ENCODE measurements around the gene PMCH. TPM values are rescaled to one million over a fixed set of nuclear protein-coding genes. Genes with fewer than 3 reads are reported as not detected.

PMCH gene
- total and polyA plus RNA-seq, 2 of the 8 experiments (the other 6 are each of a cell fraction or from before 2014, with no cell fraction given) = not detected

DNA sequence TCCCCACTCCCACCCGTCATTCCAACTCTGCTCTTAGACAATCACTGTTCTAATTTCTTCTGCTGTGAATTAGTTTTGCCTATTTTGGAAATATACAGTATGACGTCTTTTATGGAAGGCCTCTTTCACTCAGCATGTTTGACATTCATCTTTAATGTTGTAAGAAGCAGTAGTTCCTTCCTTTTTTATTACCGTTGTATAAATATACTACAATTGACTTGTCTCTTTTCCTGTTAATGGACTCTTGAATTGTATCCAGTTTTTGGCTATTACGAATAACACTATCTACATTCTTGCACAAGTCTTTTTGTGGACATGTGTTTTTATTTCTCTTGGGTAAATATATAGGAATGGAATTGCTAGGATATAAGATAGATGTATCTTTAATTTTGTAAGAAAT, 4.9 kb upstream of the PMCH start:
- H2AK5ac ChIP-seq (ENCODE audit: low read depth, low read length) = no peak overlapping the region
- H3K4me1 ChIP-seq (replicated peaks in 1 of 4; ENCODE audit: control insufficient read depth in 3 of 4, insufficient read depth in 4 of 4, low read length in 3 of 4) = no peaks in the 10 kb centered on the region
- no peak overlapping the region for H3K18ac ChIP-seq (ENCODE audit: extremely low read depth, low read length)
- no peaks in the 10 kb centered on the region for H3K79me1 ChIP-seq (ENCODE audit: low read depth, low read length)
- no peak overlapping the region for H3K4me2 ChIP-seq (ENCODE audit: insufficient read depth in 1 of 2, low read depth in 2 of 2, low read length in 2 of 2)
- H3K9me3 ChIP-seq (ENCODE audit: insufficient read depth in 2 of 2, low read depth in 1 of 2, low read length in 1 of 2) = peaks cover under 1 to 3% of the 10 kb centered on the region in 2 experiments; a peak in 3 of 4 replicates
- no peak overlapping the region for H3K4ac ChIP-seq (replicated peaks; ENCODE audit: insufficient read length, low read depth, low read length)
- no peak for FAIRE-seq
- no peak overlapping the region for H4K5ac ChIP-seq (ENCODE audit: insufficient read length, low read depth, low read length)
- no peak overlapping the region for H2BK5ac ChIP-seq (ENCODE audit: low read depth, low read length)
- H3K36me3 ChIP-seq (ENCODE audit: control insufficient read depth in 2 of 4, insufficient read depth in 4 of 4, low read length in 3 of 4) = peaks cover 0 to 21% (median 3%) of the 10 kb centered on the region in 4 experiments; a peak in 5 of 8 replicates
- ChIA-PET CTCF (ENCODE audit: partially characterized antibody) (no interaction called here), POLR2A (ENCODE audit: partially characterized antibody) (no interaction called here)
- no peaks in the 10 kb centered on the region for H4K20me1 ChIP-seq (replicated peaks in 1 of 2; ENCODE audit: control insufficient read depth in 1 of 2, insufficient read depth in 2 of 2, low read length in 2 of 2)
- no peak overlapping the region for H4K91ac ChIP-seq (replicated peaks; ENCODE audit: insufficient read length, low read length)
- no peak overlapping the region for H3K56ac ChIP-seq (replicated peaks; ENCODE audit: insufficient read length, low read depth, low read length)
- H3K14ac ChIP-seq (ENCODE audit: insufficient read length) = no peak overlapping the region
- no peak overlapping the region for H3K4me3 ChIP-seq (ENCODE audit: extremely low read depth in 1 of 4, insufficient read depth in 2 of 4, low read depth in 3 of 4, low read length in 4 of 4)
- no peaks in the 10 kb centered on the region for H3K27me3 ChIP-seq (replicated peaks in 1 of 4; ENCODE audit: control insufficient read depth in 3 of 4, extremely low read depth in 1 of 4, insufficient read depth in 3 of 4, low read length in 3 of 4)
- no peak overlapping the region for H4K8ac ChIP-seq (ENCODE audit: extremely low read depth, insufficient read depth, low read length)
- no peak overlapping the region for H2BK12ac ChIP-seq (ENCODE audit: low read depth, low read length)
- H3K79me2 ChIP-seq (ENCODE audit: control insufficient read depth in 1 of 2, insufficient read depth in 2 of 2, low read length in 2 of 2) = no peaks in the 10 kb centered on the region
- 88% methylated on average over 4 of the region's 4 CpGs; no CpG with 5 or more reads in 1 of the 2 experiments for WGBS, 2 experiments (ENCODE audit: extremely low coverage in 1 of 2, insufficient coverage in 1 of 2, insufficient read length in 1 of 2, insufficient replicate concordance in 2 of 2, low coverage in 1 of 2, low lambda C conversion rate in 2 of 2, missing lambda C conversion rate in 1 of 2)
- H3K9ac ChIP-seq (replicated peaks in 1 of 4; ENCODE audit: extremely low read depth in 1 of 4, low read depth in 3 of 4, low read length in 3 of 4) = no peak overlapping the region
- H3K23ac ChIP-seq (ENCODE audit: insufficient read length) = no peak overlapping the region
- no peak overlapping the region for H2AFZ ChIP-seq (ENCODE audit: low read length)
- DNase-seq (ENCODE audit: low read depth in 1 of 2, low spot score in 2 of 2) = no peak
- H2BK20ac ChIP-seq (ENCODE audit: low read length) = no peak overlapping the region
- no peak overlapping the region for H2BK15ac ChIP-seq (ENCODE audit: low read length)
- no peak overlapping the region for H3K27ac ChIP-seq (ENCODE audit: low read depth, low read length)
- H2BK120ac ChIP-seq (replicated peaks; ENCODE audit: low read depth, low read length) = no peak overlapping the region
- no peaks in the 10 kb centered on the region; the same call in 1 of the 2 replicates for H3K23me2 ChIP-seq (ENCODE audit: low read depth, low read length)
- TF ChIP-seq GTF2F1 (IDR thresholded peaks at IDR 0.05; ENCODE audit: borderline replicate concordance, low read depth, low read length) = no peak
- TF ChIP-seq EP300 (IDR thresholded peaks at IDR 0.05; ENCODE audit: borderline replicate concordance in 1 of 2, low read depth in 2 of 2, low read length in 2 of 2) = no peak
- TF ChIP-seq POLR2A (IDR thresholded peaks at IDR 0.05; ENCODE audit: control extremely low read depth in 1 of 2, low read depth in 2 of 2, low read length in 2 of 2) = no peak
- no peak for TF ChIP-seq JUN (IDR thresholded peaks at IDR 0.05; ENCODE audit: low read depth, low read length)
- TF ChIP-seq HDAC6 (IDR thresholded peaks at IDR 0.05; ENCODE audit: low read depth, low read length) = no peak
- TF ChIP-seq RAD21 (IDR thresholded peaks at IDR 0.05 in 1 of 2, conservative IDR thresholded peaks at IDR 0.05 in 1 of 2; ENCODE audit: low read depth in 2 of 2, low read length in 2 of 2) = no peak
- TF ChIP-seq, protein P1, sequence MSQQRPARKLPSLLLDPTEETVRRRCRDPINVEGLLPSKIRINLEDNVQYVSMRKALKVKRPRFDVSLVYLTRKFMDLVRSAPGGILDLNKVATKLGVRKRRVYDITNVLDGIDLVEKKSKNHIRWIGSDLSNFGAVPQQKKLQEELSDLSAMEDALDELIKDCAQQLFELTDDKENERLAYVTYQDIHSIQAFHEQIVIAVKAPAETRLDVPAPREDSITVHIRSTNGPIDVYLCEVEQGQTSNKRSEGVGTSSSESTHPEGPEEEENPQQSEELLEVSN (IDR thresholded peaks at IDR 0.05) = no peak
- TF ChIP-seq SP2 (IDR thresholded peaks at IDR 0.05; ENCODE audit: low read length) = no peak
- TF ChIP-seq CEBPB (IDR thresholded peaks at IDR 0.05; ENCODE audit: low read depth, low read length) = no peak
- TF ChIP-seq PHF8 (conservative IDR thresholded peaks at IDR 0.05; ENCODE audit: low read depth, low read length) = no peak
- TF ChIP-seq CHD1 (IDR thresholded peaks at IDR 0.05; ENCODE audit: low read depth, low read length) = no peak
- no peak for TF ChIP-seq TAF7 (optimal IDR thresholded peaks at IDR 0.05; ENCODE audit: borderline replicate concordance, low read depth, low read length)
- no peak for TF ChIP-seq CTBP2 (IDR thresholded peaks at IDR 0.05; ENCODE audit: borderline replicate concordance, insufficient read depth, insufficient read length, low read length)
